Thyroid gland (tissue), 4 donors: ENCODE measurements around the gene CLMP. TPM values are rescaled to one million over a fixed set of nuclear protein-coding genes. Genes with fewer than 3 reads are reported as not detected.

Source experiments
- DNase-seq, 2 donors: peaks; one replicate each; pipeline ENCODE4 v3.0.0-alpha.2; 2019
- H3K27ac ChIP-seq, 3 donors: fragments of 200-600 bp; sonication (generic); 1 replicate in 2 of 3; 2 replicates in 1 of 3; pipeline ENCODE4 v1.5.1; 2016 to 2019; ENCODE audit warnings: mild to moderate bottlenecking in 1 of 3, moderate library complexity in 1 of 3
- H3K27me3 ChIP-seq: fragments of 200-600 bp; sonication (generic); one replicate; pipeline ENCODE4 v1.5.1; 2019
- H3K36me3 ChIP-seq, 2 donors: fragments of 200-600 bp; sonication (generic); one replicate each; pipeline ENCODE4 v1.5.1; 2016 to 2019
- H3K4me1 ChIP-seq, 2 donors: fragments of 200-600 bp; sonication (generic); one replicate each; pipeline ENCODE4 v1.5.1; 2017 to 2019
- H3K4me3 ChIP-seq, 3 donors: fragments of 200-600 bp; sonication (generic); replicated peaks in 1 of 3; 1 replicate in 2 of 3; 2 replicates in 1 of 3; pipeline ENCODE4 v1.5.1; 2016; ENCODE audit warnings: mild to moderate bottlenecking in 1 of 3
- H3K9me3 ChIP-seq: fragments of 200-600 bp; sonication (generic); one replicate; pipeline ENCODE4 v1.5.1; 2017
- CTCF ChIP-seq, 6 experiments: fragments of 200-600 bp in 3 of 6; fragments of 450-650 bp in 3 of 6; sonication (generic) in 3 of 6; IDR thresholded peaks; one replicate each; pipeline ENCODE4 v1.5.1; 2016 to 2019; ENCODE audit warnings: antibody characterized with exemption in 6 of 6, mild to moderate bottlenecking in 2 of 6, inconsistent platforms in 1 of 6, moderate library complexity in 1 of 6
- POLR2A ChIP-seq, 2 donors: fragments of 450-650 bp; IDR thresholded peaks; one replicate each; pipeline ENCODE4 v1.6.1; 2017; ENCODE audit warnings: antibody characterized with exemption in 2 of 2, mild to moderate bottlenecking in 2 of 2, moderate library complexity in 1 of 2
- WGBS, 2 donors: methylation state at CpG; one replicate each; pipeline ENCODE4 v1.1.5; 2017; 5-methylcytosine and 5-hydroxymethylcytosine counted together
- intact Hi-C: fragments of 100-400 bp; cut with DNase I; formaldehyde crosslinking; loops from one replicate; pipeline ENCODE4 v1.15.1; 2023
- total RNA-seq, 4 donors: library from RNA; depleted of rRNA; stranded (reverse); fragments of >200 nt; gene quantifications; one replicate each; pipeline ENCODE4 v1.2.3, GENCODE V29; 2016

The CLMP gene
- total RNA-seq, 4 donors from 2014 or later: 4.9 to 13.2 (median 9.3) TPM

- WGBS, 2 donors: 58 to 72% methylated on average over 7 of the region's 7 CpGs
These were observed 20.6 kb downstream of the CLMP start for GRCh38 chr11:123174196-123175183.

GRCh38 chr11:123173856-123174186 lies 21.2 kb downstream of the CLMP start:
- TF ChIP-seq CTCF (IDR thresholded peaks at IDR 0.05): no peak
- no peak for TF ChIP-seq POLR2A (IDR thresholded peaks at IDR 0.05)
- 96% methylated on average over 3 of the region's 3 CpGs for WGBS, 2 donors

More at GRCh38 chr11:123174196-123175183, 20.6 kb downstream of the CLMP start:
- Histone ChIP-seq H3K27ac (no peak overlapping the region), H3K36me3 (no peaks in the 10 kb centered on the region), H3K27me3 (no peaks in the 10 kb centered on the region), H3K4me3 (no peak overlapping the region), H3K9me3 (no peaks in the 10 kb centered on the region), H3K4me1 (no peaks in the 10 kb centered on the region)
- DNase-seq: peak; percentile 5 to 23
- intact Hi-C loops: no loop called here
- TF ChIP-seq POLR2A (IDR thresholded peaks at IDR 0.05) (no peak), CTCF (IDR thresholded peaks at IDR 0.05) (no peak)

DNA sequence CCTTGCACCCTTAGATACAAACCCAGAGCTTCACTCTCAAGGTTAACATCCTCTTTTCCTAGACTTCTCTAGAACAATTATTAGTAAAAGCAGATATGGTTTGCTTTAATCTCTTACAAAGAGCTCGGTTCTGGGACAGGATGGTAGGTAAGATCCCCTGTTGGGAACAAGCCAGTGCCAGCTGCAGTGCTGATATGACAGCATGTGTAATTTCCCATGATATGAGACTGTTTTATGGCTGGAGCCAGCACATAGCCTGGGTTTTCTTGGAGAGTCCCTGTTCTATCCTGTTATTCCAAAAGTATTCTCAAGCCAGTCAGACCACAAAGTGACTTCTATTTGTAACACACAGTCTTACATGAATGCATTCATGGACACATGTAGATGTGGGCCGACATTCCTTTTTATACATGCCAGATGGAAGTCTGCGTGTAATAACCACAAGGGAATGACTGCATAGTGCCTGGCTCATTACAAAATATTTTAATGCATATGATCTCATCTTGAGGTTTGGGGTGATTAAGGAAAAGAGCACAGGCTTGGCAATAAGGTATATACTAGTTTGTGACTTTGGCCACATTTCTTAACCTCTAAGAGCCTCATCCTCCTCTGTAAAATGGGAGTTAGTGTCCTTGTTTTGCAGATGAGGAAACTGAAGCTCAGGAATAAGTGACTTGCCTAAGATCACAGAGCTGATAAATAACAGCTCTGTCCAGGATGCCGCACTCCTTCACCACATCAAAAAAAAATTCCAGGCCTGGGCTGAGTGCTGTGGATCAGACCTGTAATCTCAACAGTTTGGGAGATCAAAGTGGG lies 21.8 kb downstream of the CLMP start:
- TF ChIP-seq POLR2A (IDR thresholded peaks at IDR 0.05): no peak
- TF ChIP-seq CTCF (IDR thresholded peaks at IDR 0.05): no peak
- Histone ChIP-seq H3K27me3 (no peaks in the 10 kb centered on the region), H3K4me1 (no peaks in the 10 kb centered on the region), H3K9me3 (no peaks in the 10 kb centered on the region), H3K4me3 (no peak overlapping the region), H3K36me3 (no peaks in the 10 kb centered on the region), H3K27ac (no peak overlapping the region)
- intact Hi-C loops: no loop called here
- DNase-seq: no peak
- 86 to 92% methylated on average over 4 of the region's 4 CpGs for WGBS, 2 donors

More at GRCh38 chr11:123173856-123174186, 21.2 kb downstream of the CLMP start:
- Histone ChIP-seq H3K4me1 (no peaks in the 10 kb centered on the region), H3K9me3 (no peaks in the 10 kb centered on the region), H3K27ac (no peak overlapping the region), H3K36me3 (no peaks in the 10 kb centered on the region), H3K27me3 (no peaks in the 10 kb centered on the region), H3K4me3 (no peak overlapping the region)
- no peak for DNase-seq
- intact Hi-C loops: no loop called here

DNA sequence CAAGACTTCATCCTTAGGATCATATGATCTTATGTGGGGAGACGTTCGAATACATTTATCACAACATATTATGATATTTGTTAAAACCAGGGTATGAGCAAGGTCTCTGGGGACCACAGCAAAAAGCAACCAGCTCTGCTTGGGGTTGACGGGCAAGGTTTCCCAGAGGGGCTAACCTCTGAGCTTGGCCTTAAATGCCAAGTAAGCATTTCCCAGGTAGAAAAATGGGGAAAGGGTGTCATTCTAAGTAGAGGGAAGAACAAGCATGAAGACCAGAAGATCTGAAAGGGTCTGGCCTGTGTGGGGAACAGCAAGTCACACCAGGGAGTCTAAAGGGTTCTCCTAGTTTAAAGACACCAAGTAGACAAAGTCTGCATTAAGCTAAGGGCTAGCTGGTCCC lies 24.1 kb downstream of the CLMP start:
- no peaks in the 10 kb centered on the region for H3K27me3 ChIP-seq
- H3K4me3 ChIP-seq: no peak overlapping the region
- DNase-seq: no peak
- intact Hi-C loops: no loop called here
- 87 to 96% methylated on average over 3 of the region's 3 CpGs for WGBS, 2 donors
- H3K9me3 ChIP-seq: no peaks in the 10 kb centered on the region
- H3K4me1 ChIP-seq: no peaks in the 10 kb centered on the region
- no peaks in the 10 kb centered on the region for H3K36me3 ChIP-seq
- no peak overlapping the region for H3K27ac ChIP-seq
- no peak for TF ChIP-seq POLR2A (IDR thresholded peaks at IDR 0.05)

DNA sequence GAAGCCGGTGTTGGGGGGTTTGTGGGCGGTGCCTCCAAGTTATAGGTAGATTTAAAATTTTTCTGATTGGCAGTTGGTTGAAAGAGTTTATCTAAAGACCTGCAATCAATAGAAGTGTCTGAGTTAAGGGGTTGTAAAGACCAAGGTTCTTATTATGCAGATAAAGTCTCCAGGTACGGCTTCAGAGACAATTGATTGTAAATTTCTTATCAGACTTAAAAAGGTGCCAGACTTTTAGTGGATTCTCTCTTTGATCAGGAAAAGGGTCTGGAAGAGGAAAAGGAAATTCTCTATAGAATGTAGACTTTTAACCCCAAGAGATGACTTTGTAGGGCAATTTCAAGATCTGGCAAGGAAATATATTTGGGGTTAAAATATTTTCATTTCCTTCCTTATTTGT lies 25.2 kb downstream of the CLMP start:
- no peaks in the 10 kb centered on the region for H3K27me3 ChIP-seq
- intact Hi-C loops: no loop called here
- H3K36me3 ChIP-seq: no peaks in the 10 kb centered on the region
- no peaks in the 10 kb centered on the region for H3K9me3 ChIP-seq
- H3K4me3 ChIP-seq: no peak overlapping the region
- DNase-seq: no peak
- H3K4me1 ChIP-seq: no peaks in the 10 kb centered on the region
- TF ChIP-seq POLR2A (IDR thresholded peaks at IDR 0.05): no peak
- no peak for TF ChIP-seq CTCF (IDR thresholded peaks at IDR 0.05)
- WGBS, 2 donors: 93 to 98% methylated on average over 3 of the region's 3 CpGs
- H3K27ac ChIP-seq: no peak overlapping the region
